Measurements from ENCODE around the gene PHACTR3.
"Not testable (repeated sequence)": the region's sequence is repeated elsewhere in the genome, so short reads cannot be mapped to it uniquely, and the experiment has no call there.

Gene PHACTR3

DNA sequence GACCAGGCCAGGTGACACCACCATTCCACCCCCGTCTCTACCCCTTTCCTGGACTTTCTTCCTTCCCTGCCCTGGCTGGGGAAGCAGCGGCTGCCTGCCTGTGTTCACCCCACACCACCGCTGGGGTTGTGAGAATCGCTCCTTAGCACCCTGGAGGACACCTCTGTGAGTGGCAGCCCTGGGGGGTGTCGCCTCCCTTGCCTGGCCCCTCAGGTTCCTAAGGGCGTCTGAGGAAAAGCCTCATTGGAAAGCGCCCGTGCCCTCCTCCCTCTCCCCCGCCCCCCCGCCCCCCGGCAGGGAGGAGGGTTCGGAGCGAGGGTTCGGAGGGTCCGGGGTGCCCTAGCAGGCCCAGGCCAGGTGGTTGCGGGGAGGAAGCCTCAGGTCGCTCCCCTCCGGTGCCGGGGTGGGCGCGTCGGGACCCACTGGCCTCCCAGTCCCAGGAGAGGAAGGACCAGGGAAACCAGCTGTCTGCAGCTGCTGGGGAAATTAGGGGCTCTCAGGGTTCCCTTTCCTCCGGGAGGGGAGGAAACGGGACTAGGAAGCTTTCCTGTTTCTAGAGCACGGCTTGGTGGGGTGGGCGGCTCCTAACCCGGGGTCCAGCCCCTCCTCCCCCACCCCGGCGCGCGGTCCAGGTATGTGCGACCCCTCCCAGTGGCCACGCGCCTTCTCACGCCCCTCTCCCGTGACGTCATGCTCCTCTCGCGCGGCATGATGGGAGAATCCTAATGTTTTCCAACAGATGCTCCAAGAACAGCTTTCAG lies at the start of gene PHACTR3:
Gene PHACTR3, plus strand, starts transcription at position 760 of the 761 bp plus-strand sequence. CDS start 475 bp downstream, outside the sequence.
- peak; percentile 2 for DNase-seq

DNA sequence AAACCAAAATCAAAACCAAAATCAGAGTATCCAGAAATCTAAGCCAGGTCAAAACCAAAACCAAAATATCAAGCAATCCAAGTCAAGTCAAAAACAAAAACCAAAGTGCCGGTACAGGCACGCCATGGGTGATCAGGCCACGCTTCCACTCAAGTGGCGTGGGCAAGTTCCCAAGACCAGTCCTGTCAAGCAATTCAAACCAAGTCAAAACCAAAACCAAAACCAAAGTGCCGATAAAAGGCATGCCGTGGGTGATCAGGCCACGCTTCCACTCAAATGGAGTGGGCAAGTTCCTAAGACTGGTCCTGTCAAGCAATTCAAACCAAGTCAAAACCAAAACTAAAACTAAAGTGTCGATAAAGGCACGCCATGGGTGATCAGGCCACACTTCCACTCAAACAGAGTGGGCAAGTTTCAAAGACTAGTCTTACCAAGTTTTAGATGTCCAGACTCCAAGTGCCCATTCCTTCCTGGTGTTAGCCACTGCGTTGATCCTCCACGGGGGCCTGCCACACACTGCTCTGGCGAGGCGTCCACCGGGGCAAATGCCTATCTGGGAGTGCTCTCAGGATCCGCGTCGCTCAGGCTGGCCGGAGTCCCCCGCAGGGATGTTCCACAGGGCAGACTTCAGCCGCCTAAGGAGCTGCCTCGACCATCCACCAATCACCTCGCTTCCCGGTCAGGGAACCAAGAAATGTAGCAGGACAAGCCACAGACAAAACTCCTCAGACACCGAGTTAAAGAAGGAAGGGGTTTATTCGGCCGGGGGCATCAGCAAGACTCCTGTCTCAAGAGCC lies 46.4 kb upstream of the PHACTR3 start:
- not testable (repeated sequence) for DNase-seq

DNA sequence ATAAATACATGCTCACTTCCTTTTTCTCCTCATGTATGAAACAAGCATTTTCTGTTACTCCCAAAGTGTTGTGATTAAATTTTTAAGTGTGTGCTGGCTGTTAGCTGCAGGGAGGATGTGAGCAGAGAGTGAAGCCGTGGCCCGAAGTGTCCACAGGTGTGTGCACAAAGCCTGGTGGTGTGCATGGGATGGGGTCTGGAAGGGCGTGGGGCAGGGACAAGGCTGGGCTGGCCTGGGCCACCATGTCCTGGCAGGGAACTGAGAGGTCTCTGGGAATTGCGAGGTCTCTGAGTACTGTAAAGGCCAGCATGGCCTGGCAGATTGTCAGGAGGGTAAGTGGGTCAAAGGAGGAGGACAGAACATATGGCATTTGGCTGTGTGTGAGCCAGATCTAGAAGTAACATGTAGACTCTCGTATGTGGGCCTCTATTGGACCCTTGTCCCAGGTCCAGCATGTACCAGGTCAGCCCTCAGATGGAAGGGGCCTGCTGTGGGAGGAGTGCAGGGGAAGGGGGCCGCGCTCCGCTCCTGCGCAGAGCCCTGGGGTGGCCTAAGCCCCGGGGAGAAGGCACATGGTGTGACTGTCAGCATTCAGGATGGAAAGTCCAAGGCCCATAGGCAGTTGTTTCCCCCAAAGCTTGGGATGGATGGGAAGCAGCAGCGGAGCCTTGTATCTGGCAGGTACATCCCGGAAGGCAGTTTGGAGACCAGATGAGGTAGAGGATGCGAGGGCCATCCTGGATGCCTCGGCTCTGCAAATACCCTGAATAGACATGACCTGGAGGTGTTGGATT lies 45.1 kb upstream of the PHACTR3 start:
- DNase-seq, result no peak

DNA sequence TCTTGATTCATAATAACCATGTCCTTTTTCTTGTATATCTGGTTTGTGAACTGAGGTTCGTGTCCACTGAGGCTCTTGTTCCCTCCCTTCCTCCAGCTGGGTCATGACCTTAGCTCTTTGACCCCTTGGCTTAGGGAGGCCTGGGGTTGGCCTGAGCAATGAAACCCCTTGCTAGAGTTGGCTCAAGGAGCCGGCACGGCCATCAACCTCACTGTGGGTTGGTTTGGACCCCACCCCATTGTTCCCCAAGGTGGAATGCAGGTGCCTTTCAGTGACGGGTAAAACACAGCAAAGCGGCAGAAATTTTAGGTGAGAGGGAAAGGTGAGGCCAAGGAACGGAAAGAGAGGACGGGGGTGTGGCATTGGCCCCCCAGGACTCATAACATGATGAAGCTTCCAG lies 44.5 kb upstream of the PHACTR3 start:
- DNase-seq, result no peak

DNA sequence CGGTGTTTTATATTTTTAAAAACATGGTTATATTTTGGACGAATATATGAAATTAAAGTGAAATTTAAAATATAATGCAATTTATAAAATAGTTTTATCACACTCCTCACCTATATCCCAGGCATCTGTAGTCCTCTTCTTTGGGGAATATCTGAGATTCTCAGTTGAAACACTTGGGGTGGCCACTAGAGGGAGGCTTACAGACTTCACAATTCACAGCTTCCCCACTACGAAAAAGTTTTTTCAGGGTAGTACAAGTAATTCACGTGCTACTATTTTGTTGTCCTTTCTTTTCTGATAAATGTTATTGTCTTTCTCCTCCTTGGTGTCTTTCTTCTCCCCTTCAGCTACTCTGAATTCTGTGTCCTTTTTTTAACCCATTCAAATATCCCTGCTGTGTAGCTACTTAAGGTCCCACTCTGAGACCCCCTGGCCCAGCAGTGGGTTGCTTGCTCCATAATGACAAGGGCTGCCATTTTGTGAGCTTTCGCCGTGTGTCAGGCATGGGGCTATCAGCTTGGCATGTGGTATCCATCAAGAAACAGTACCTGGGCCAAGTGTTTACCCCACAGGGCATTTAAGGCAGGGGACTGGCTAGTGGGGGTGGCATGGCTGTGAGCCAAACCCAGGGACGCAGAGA lies 43.6 kb upstream of the PHACTR3 start:
- DNase-seq, result no peak

DNA sequence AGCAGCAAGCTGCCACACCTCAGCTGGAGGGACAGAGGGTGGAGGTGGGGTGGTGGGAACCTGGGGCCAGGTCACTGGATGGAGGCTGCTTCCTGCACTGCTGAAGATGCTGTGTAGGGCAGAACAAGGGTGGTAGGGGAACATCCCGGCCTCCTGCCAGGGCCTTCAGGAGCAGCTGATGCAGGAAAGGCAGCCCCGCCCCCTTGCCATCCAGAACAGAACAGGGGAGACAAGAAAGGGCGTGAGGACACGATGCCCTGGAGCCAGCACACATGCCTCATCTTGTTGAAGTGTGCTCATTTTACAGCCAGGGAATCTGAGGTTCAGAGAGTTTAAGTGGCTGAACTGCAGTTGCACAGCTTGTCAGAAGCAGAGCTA lies 43.1 kb upstream of the PHACTR3 start:
- DNase-seq, result no peak

DNA sequence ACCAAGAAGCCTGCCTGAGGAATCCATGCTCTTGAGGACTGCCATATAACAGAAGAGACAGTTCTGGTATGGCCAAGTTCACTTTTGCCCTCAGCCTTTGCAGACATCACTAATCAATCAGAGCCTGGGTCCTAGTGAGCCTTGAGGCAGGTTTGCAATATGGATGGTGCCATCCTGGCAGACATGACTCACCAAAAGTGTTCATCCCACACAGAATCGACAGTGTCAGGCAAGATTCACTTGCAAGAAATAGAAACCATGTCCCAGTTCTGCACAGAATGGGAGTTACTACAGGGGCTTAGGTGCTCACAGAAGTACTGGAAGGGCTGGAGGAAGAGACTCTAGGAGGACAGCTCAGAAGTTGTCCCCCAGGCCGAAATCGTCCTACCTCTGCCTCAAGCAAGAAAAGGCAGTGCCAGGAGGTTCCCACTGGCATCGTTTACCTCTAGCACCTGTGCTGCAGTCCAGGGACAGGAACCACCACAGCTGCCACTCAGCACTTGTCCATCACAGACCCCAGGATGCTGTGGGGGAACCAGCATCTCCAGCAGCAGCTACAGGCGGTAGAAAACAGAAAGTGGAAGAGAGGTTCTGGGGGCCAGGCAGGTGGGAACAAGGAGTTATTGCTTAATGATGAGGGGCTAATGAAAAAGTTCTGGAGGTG lies 42.6 kb upstream of the PHACTR3 start:
- DNase-seq, result no peak

DNA sequence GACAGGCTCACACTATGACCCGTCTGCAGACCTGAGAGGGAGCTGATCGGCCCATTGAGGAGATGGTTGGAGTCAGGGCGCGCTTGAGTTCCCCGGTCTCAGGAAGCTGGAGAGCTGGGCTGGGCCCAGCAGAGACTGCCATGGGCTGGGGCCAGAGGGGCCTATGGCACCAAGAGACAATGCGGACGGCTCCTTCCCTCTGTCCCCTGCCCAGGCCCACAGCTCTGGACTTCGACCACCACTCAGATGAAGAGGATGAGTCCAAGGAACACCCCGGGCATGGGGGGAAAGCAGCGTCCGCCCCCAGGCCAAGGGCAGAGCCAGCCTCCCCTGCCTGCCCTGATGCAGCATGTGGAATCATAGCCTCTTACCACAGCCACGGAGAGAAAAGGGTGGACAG lies 40.2 kb upstream of the PHACTR3 start:
- no peak for DNase-seq

DNA sequence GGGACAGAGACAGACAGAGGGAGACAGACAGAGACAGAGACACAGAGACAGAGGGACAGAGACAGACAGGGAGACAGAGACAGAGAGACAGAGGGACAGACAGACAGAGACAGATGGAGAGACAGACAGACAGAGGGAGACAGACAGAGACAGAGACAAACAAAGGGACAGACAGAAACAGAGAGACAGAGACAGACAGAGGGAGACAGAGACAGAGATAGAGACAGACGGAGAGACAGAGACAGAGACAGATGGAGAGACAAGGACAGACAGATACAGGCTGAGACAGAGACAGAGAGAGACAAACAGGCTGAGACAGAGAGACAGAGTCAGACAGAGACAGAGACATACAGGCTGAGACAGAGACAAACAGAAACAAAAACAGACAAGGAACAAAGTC lies 39.4 kb upstream of the PHACTR3 start:
- no peak for DNase-seq

DNA sequence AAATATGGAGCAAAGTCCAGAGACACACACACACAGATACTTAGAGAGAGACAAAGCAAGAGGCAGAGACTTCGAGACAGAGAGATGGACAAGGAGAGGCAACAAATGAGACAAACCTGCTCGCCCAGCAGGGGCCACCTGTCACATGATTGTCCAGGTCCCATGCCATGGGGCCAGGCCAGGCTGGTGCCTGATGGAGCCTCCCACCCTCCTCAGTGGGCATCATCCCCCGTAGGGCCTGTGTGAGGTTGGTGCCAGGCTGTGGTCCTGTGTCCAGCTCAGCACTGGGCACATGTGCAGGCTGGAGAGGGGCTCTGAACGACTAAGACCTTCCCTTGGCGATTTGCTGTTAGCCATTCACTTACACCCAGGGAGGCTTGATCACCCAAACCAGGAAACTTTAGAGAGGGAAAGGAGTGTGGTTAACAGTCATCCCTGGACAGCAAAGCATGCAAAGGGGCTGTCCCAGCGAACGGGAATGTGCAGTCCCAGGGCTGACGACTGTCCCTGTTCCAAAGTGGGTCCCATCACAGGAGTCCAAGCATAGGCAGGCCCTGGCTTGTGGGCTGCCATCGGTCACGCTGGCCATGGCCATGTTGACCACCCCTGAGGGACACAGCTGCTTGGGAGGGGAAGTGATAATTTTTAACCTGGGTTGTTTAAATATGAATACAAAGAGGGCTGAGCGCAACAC lies 38.4 kb upstream of the PHACTR3 start:
- no peak for DNase-seq

DNA sequence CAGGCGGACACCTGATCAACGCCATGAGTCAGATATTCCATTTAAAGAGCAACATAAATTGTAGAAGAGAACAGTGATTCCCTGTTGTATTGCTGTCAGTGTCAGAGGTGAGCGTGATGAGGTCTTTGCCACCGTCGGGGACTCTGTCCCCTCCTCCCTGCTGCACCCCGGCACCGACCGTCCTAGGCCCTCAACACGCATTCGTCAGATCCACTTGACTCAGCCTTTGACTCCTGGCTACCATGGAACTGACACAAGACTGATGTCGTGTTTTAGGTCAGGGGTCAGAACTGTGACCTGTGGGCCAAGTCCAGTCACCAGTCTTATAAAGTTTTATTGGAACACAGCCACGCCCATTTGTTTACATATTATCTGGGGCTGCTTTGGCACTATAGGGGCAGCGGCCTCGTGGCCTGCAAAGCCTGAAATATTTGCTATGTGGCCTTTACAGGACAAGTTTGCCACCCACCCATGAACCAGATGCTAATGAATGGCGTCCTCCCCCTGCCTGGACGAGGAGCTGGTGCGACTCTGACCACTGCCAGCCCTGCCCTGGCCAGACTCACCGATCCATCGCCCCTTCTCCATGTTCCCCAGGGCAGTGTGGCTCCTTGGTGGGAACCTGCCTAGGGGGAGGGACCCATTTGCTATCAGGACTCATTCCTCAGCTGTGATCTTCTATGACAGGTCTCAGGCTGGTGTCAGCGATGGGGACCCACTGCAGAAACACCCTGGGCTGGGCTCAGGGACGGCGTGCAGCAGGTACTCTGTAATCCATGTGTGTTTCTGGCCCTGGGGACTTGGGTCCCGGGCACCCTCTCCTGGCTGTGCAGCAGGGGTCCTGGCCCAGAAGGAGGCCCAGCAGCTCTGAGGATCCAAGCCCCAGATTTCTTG lies 37.5 kb upstream of the PHACTR3 start:
- no peak for DNase-seq

DNA sequence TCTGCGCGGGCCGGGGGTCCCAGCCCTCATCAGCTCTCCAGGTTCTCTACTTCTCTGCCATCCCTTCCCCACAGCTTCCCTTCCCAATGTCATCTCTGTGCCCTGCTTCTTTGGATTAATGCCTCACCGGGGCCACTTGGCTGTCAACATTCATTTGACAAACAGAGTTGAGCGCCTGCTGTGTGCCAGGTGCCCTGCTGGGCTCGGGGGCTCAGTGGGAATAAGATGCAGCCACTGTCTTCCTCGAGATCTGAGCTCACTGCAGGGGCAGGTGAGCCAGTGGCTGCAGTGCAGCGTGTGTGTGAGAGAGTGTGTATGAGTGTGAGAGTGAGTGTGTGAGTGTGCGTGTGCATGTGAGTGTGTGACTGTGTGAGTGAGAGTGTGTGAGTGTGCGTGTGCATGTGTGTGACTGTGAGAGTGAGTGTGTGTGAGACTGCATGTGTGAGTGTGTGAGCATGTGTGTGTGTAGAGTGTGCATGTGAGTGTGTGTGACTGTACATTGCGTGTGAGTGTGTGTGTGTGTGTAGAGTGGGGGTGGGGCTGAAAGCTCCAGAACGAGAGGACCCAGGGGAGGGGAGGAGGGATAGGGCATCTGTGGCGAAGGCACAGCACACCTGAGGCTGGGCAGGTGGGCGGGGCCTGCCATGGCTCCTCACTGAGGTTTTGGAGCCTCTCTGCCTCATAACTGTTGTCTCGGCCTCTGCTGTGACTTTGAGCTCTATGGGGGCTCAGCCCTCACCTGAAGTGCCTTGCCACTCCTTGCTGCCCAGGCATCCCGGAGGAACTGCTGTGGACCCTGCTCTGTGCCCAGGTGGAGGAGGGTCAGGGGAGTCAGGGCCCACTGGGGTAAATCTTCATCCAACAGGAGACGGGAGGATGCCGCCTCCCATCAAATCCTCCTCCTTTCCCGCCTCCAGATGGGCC lies 36.5 kb upstream of the PHACTR3 start:
- DNase-seq, result no peak

DNA sequence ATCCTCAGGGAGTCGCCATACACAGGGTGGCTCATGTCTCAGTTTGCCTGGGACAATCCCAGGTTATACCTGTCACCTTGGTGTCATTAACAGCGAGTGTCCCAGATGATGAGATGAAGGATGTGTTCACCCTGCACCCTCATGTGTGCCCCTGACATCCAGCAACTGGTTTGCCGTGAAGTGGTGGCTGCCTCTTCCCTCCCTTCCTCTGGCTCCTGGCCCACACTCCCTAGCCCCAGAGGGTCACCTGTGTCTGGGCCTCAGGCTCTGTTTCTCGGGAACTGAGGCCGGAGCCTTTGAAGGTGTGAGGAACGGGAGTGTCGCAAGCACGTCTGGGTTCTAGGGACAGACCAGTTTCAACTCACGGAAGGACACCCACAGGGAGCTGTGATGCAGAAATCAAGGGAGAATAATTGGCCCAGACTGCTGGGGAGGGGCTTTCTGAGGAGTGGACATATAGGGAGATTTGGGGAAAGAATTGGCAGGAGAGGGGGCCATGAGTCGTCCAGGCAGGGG lies 35.8 kb upstream of the PHACTR3 start:
- no peak for DNase-seq

DNA sequence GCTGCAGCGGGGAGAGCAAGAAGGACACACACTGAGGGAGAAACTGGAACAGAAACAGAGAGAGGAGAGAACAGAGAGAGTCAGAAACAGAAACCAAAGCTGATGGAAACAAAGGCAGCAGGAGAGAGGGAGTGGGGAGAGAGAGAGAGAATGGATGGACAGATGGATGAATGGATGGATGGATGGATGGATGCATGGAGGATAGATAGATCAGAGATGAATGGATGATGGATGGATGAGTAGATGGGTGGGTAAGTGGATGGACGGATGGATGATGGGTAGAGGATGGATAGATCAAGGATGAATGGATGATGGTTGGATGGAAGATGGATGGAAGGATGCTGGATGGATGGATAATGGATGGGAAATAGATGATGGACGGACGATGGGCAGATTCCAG lies 35.0 kb upstream of the PHACTR3 start:
- no peak for DNase-seq

DNA sequence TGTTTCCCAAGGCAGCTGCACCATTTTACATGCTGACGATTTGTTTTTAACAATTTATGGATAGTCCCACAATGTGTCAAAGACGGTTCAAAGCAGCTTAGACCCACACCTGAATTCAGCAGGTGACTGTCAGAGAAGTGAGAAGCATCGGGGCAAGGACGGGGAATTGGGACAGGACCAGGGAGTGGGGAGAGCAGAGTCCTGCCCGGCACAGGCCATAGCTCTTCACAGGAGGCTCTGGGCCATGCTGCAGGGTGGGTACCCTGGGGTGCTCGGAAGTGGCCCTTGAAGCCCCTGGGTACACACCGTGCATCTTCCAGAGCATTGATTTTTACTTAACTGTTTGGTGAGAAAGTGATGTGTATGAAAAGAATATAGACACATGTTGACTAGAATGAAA lies 33.2 kb upstream of the PHACTR3 start:
- no peak for DNase-seq

DNA sequence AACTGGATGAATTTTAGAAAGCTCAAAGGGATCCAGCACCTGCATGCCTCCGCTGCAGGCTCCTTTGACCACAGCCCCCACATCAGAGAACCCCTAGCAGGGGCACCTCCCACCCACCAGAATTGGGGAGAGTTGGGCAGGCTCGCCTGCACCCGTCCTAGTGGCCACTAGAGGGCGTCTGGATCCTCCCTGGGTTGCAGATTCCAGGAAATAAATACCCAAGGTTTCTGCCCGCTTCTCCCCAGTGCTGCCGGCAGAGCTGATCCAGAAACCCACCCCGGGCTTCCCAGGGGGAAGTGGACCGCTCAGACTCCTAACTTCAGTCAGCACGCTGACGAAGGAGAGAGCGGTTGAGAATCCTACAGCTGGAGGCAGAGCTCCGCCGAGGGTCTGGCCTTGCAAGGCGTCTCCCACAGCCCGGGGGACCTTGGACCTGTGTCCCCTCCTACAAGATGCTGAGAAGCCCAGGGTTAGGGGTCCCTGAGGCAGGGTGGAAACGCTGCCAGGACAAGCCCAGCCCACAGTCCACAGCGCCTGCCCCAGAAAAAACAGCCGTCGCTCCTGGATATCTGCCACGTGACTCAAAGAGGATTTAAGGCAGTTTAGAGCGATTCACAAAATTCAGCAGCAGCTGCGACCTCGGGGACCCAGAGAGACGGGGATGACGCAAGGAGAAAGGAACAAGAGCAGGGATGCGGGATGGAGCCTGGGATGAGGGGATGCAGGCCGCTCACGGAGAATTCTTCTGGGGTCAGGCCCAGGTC lies 32.6 kb upstream of the PHACTR3 start:
- DNase-seq, result peak; percentile 30

DNA sequence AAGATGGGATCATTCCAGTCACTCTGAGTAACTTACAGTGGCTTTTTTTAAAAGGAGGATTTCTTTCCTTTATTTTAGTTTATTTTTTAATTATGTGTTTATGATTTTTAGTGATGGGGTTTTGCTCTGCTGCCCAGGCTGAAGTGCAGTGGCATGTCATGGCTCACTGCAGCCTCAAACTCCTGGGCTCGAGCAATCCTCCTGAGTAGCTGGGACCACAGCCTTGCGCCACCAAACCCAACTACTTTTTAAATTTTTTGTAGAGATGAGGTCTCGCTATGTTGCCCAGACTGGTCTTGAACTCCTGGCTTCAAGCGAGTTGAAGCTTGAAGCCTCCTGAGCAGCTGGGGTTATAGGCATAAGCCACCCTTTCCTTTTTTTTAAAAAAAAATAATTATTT lies 31.8 kb upstream of the PHACTR3 start:
- no peak for DNase-seq

DNA sequence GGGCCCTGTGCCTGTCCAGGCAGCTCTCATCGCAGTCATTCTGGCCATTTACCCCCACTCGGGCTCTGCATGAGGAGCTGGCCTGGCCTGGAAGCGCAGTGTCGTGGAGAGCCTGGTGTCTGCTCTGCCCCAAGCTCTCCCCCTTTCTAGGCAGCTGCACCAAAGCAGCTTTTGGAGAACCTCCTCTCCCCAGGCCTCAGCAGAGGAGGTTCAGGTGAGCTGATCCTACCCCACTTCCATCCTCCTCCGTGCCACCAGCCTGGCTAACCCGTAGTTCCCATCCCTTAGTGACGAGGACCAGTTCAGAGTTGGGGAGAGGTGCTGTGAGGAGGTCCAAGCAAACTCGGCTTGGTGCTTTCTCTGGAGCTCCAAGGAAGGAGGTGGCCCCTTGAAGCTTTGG lies 30.5 kb upstream of the PHACTR3 start:
- DNase-seq, result no peak

DNA sequence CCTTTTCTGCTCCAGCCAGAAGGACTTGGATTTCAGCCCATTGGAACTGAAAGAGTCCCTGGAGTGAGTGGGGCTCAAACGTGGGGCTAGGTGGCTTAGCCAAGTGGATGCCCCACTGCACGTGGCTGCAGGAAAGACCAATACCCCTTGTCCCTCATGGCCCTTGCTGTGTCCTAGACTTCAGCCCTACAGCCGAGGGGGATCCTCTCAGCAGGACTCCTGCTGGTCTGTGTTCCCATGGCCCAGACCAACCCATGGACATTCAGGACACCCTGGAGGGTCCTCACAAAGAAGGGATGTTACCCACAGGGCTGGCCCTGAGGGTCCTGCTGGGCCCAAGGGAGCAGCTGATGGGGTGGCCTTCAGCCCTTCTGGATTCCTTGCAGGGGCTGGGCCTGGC lies 30.0 kb upstream of the PHACTR3 start:
- no peak for DNase-seq

Data from NCI-H146 (cell line).